ENCODE results near the gene GREB1.

DNA sequence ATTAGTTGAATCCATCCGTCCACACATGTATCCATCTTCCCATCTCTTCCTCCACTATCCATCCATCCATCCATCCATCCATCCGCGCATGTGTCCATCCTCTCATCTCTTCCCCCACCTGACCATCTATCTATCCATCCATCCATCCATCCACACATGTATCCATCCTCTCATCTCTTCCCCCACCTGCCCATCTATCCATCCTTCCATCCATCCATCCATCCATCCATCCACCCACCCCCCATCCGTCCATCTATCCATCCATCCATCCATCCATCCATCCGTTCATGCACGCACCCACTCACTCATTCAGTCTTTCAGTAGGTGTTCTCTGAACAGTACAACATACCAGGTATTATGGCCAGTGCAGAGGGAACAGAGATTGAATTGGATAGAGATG, 18.9 kb upstream of the GREB1 start:
- TF ChIP-seq, protein P1, sequence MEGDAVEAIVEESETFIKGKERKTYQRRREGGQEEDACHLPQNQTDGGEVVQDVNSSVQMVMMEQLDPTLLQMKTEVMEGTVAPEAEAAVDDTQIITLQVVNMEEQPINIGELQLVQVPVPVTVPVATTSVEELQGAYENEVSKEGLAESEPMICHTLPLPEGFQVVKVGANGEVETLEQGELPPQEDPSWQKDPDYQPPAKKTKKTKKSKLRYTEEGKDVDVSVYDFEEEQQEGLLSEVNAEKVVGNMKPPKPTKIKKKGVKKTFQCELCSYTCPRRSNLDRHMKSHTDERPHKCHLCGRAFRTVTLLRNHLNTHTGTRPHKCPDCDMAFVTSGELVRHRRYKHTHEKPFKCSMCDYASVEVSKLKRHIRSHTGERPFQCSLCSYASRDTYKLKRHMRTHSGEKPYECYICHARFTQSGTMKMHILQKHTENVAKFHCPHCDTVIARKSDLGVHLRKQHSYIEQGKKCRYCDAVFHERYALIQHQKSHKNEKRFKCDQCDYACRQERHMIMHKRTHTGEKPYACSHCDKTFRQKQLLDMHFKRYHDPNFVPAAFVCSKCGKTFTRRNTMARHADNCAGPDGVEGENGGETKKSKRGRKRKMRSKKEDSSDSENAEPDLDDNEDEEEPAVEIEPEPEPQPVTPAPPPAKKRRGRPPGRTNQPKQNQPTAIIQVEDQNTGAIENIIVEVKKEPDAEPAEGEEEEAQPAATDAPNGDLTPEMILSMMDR (IDR thresholded peaks at IDR 0.05; ENCODE audit: poor library complexity, severe bottlenecking): no peak
- no peak for TF ChIP-seq SMC3 (conservative IDR thresholded peaks at IDR 0.05; ENCODE audit: poor library complexity)
- no peak for TF ChIP-seq POLR2AphosphoS5 (IDR thresholded peaks at IDR 0.05)
- TF ChIP-seq MXI1 (conservative IDR thresholded peaks at IDR 0.05; ENCODE audit: poor library complexity, severe bottlenecking): no peak
- TF ChIP-seq EZH2 (IDR thresholded peaks at IDR 0.05; ENCODE audit: borderline replicate concordance, insufficient read depth, low read length, poor library complexity, severe bottlenecking): no peak
- no peak for TF ChIP-seq RAD21 (conservative IDR thresholded peaks at IDR 0.05)
- TF ChIP-seq REST (IDR thresholded peaks at IDR 0.05; ENCODE audit: borderline replicate concordance): no peak

All from neural cell (in vitro differentiated cells).